ENCODE measurements around the gene ARHGEF2. TPM values are rescaled to one million over a fixed set of nuclear protein-coding genes. Genes with fewer than 3 reads are reported as not detected.

The ARHGEF2 gene
- polyA plus RNA-seq, 1 of the 3 experiments (the other 2 are of a cell fraction) = 50.8 TPM

GRCh38 chr1:156012051-156012817 is 33.9 kb upstream of the ARHGEF2 start:
- ChIA-PET CTCF (interaction anchor here (0.9 to 2.1 kb wide), 5 partner anchors 22 to 51 kb away, joined by 3 to 8 read pairs (median 4); partner anchors contain the start of genes LAMTOR2 and UBQLN4), POLR2A (no interaction called here)
- H3K4me3 ChIP-seq (ENCODE audit: low read depth in 2 of 2, low read length in 1 of 2) = no peak overlapping the region
- peaks cover 27% of the 10 kb centered on the region for H3K79me2 ChIP-seq (ENCODE audit: insufficient read depth)
- H3K27me3 ChIP-seq (ENCODE audit: insufficient read depth) = no peaks in the 10 kb centered on the region
- no peak for TF ChIP-seq CHD2 (IDR thresholded peaks at IDR 0.05; ENCODE audit: low read length, partially characterized antibody)
- TF ChIP-seq EZH2phosphoT487 (IDR thresholded peaks at IDR 0.05; ENCODE audit: borderline replicate concordance, low read depth) = no peak
- no peak for TF ChIP-seq RXRA (IDR thresholded peaks at IDR 0.05; ENCODE audit: borderline replicate concordance, low read depth)
- TF ChIP-seq TCF12 (IDR thresholded peaks at IDR 0.05) = no peak
- no peak for TF ChIP-seq GATA2 (CRISPR knock-in tag; IDR thresholded peaks at IDR 0.05)
- no peak for TF ChIP-seq JUND (IDR thresholded peaks at IDR 0.05)
- no peak for TF ChIP-seq SMC3 (IDR thresholded peaks at IDR 0.05; ENCODE audit: low read depth, low read length)
- peaks cover 0 to 5% of the 10 kb centered on the region in 2 experiments; a peak in 1 of 4 replicates for H3K4me1 ChIP-seq (ENCODE audit: control insufficient read depth in 1 of 2, insufficient read depth in 2 of 2, low read depth in 1 of 2, low read length in 1 of 2)
- H4K20me1 ChIP-seq (ENCODE audit: insufficient read depth) = peaks cover 5% of the 10 kb centered on the region
- no peak overlapping the region for H3K4me2 ChIP-seq
- no peak overlapping the region for H3K27ac ChIP-seq (ENCODE audit: low read depth in 2 of 2, low read length in 1 of 2)
- no peak overlapping the region for H3K9ac ChIP-seq
- peaks cover 66% of the 10 kb centered on the region for H3F3A ChIP-seq (replicated peaks; ENCODE audit: insufficient read depth)
- H2AFZ ChIP-seq (ENCODE audit: low read depth) = no peak overlapping the region
- no peaks in the 10 kb centered on the region for H3K9me3 ChIP-seq
- no peak for DNase-seq
- WGBS (ENCODE audit: low lambda C conversion rate) = 90% methylated on average over 4 of the region's 4 CpGs
- no peaks in the 10 kb centered on the region for H3K9me2 ChIP-seq
- peaks cover 61 to 75% of the 10 kb centered on the region in 2 experiments for H3K36me3 ChIP-seq (replicated peaks in 1 of 2; ENCODE audit: control insufficient read depth in 1 of 2, insufficient read depth in 2 of 2, low read length in 1 of 2)

GRCh38 chr1:156009404-156009803 is 31.1 kb upstream of the ARHGEF2 start:
- Histone ChIP-seq H3K79me2 (ENCODE audit: insufficient read depth) (peaks cover 4% of the 10 kb centered on the region), H3K4me1 (ENCODE audit: control insufficient read depth in 1 of 2, insufficient read depth in 2 of 2, low read depth in 1 of 2, low read length in 1 of 2) (peaks cover 0 to 5% of the 10 kb centered on the region in 2 experiments; a peak in 1 of 4 replicates), H3K9ac (no peak overlapping the region), H3K4me2 (no peak overlapping the region), H3K9me3 (no peaks in the 10 kb centered on the region), H3K9me2 (no peaks in the 10 kb centered on the region), H3K36me3 (replicated peaks in 1 of 2; ENCODE audit: control insufficient read depth in 1 of 2, insufficient read depth in 2 of 2, low read length in 1 of 2) (peaks cover 50 to 51% of the 10 kb centered on the region in 2 experiments), H4K20me1 (ENCODE audit: insufficient read depth) (peaks cover 5% of the 10 kb centered on the region), H3K27ac (ENCODE audit: low read depth in 2 of 2, low read length in 1 of 2) (no peak overlapping the region), H3F3A (replicated peaks; ENCODE audit: insufficient read depth) (peaks cover 58% of the 10 kb centered on the region), H2AFZ (ENCODE audit: low read depth) (no peak overlapping the region), H3K4me3 (ENCODE audit: low read depth in 2 of 2, low read length in 1 of 2) (no peak overlapping the region), H3K27me3 (ENCODE audit: insufficient read depth) (no peaks in the 10 kb centered on the region)
- no peak for DNase-seq
- ChIA-PET POLR2A (interaction anchor here (0.6 kb wide), 1 partner anchor 70 kb away, joined by 4 read pairs; no protein-coding TSS in a partner anchor), CTCF (interaction anchor here (0.7 to 1.9 kb wide), 4 partner anchors 56 to 121 kb away, joined by 3 to 8 read pairs (median 4); no protein-coding TSS in a partner anchor)
- 85% methylated on average over 3 of the region's 3 CpGs for WGBS (ENCODE audit: low lambda C conversion rate)
- no peak for TF ChIP-seq SMC3 (IDR thresholded peaks at IDR 0.05; ENCODE audit: low read depth, low read length)
- no peak for TF ChIP-seq FOXJ3 (CRISPR knock-in tag; IDR thresholded peaks at IDR 0.05)
- no peak for TF ChIP-seq EZH2phosphoT487 (IDR thresholded peaks at IDR 0.05; ENCODE audit: borderline replicate concordance, low read depth)
- no peak for TF ChIP-seq MAX (IDR thresholded peaks at IDR 0.05; ENCODE audit: low read depth)
- TF ChIP-seq REST (IDR thresholded peaks at IDR 0.05; ENCODE audit: low read depth, low read length) = no peak
- no peak for TF ChIP-seq RXRA (IDR thresholded peaks at IDR 0.05; ENCODE audit: borderline replicate concordance, low read depth)
- no peak for TF ChIP-seq RAD21 (IDR thresholded peaks at IDR 0.05; ENCODE audit: low read length)
- TF ChIP-seq USF2 (IDR thresholded peaks at IDR 0.05; ENCODE audit: borderline replicate concordance, low read depth, low read length) = no peak
- TF ChIP-seq RFX5 (IDR thresholded peaks at IDR 0.05; ENCODE audit: low read length) = no peak
- TF ChIP-seq TAF1 (IDR thresholded peaks at IDR 0.05; ENCODE audit: borderline replicate concordance, low read depth, low read length) = no peak
- no peak for TF ChIP-seq CHD2 (IDR thresholded peaks at IDR 0.05; ENCODE audit: low read length, partially characterized antibody)
- TF ChIP-seq NRF1 (IDR thresholded peaks at IDR 0.05; ENCODE audit: low read depth, low read length) = no peak
- no peak for TF ChIP-seq ZBTB33 (IDR thresholded peaks at IDR 0.05; ENCODE audit: borderline replicate concordance, low read depth)
- TF ChIP-seq SIN3A (IDR thresholded peaks at IDR 0.05; ENCODE audit: borderline replicate concordance, low read depth, low read length) = no peak
- no peak for TF ChIP-seq GATA2 (CRISPR knock-in tag; IDR thresholded peaks at IDR 0.05)
- no peak for TF ChIP-seq FOXM1 (IDR thresholded peaks at IDR 0.05; ENCODE audit: low read depth)
- TF ChIP-seq MEF2A (IDR thresholded peaks at IDR 0.05; ENCODE audit: borderline replicate concordance, low read depth) = no peak

All from SK-N-SH (cell line).